Suppressor macrophage (primary cell): ENCODE results near the gene BCKDHB.
"Not testable (repeated sequence)": the region's sequence is repeated elsewhere in the genome, so short reads cannot be mapped to it uniquely, and the experiment has no call there.

Source experiments
- DNase-seq, 4 experiments: peaks; one replicate each; pipeline ENCODE4 v3.0.0-alpha.2; 2020 to 2022

The BCKDHB gene

DNA sequence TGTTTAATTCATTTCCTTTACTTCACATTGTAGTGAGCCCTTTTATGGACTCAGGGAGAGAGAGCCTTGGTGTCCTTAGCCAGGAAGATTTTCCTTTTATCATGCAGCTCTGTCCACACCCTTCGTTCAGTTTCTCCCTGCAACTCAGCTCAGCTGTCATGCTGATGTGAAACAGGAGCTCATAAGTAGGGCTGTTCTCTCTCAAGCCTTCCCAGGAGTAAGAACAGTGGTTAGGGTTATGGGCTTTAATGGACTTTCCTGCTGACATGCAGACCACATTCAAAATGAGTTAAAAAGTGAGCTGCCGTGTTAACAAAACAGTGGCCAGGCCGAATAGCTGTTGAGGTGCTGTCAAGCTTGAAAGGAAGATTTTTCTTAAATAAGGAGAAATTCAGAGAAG, 104.1 kb downstream of the BCKDHB start:
- no peak for DNase-seq

DNA sequence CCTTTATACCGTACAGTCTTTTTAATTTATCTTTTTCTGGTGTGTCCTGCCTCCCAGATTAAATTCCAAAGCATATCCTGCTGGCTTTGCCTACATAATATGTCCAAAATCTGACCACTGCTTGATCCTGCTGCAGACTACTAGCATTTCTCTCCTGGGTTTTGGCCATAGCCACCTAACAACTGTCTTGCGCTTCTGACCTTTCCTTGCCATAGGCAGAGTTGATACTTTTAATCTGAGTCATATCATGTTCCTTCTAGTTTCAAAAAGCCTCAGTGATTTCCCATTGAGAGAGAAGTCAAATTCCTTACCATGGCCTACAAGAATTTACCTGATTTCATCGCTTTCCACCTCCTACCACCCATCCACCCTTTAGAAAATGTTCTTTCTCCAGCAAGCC, 104.8 kb downstream of the BCKDHB start:
- DNase-seq, result no peak

DNA sequence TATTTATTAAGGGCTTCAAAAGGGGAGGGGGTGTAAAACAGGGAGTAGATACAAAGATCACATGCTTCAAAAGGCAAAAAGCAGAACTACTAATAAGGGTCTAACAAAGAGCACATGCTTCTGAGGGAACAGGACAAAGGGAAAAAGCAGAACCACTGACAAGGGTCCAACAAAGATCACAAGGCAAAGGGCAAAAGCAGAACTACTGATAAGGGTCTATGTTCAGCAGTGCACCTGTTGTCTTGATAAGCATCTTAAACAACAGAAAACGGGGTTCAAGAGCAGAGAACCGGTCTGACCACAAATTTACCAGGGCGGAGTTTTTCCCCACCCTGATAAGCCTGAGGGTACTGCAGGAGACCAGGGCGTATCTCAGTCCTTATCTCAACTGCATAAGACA, 105.4 kb downstream of the BCKDHB start:
- peak; percentile 3 to 14 (median 8) for DNase-seq

DNA sequence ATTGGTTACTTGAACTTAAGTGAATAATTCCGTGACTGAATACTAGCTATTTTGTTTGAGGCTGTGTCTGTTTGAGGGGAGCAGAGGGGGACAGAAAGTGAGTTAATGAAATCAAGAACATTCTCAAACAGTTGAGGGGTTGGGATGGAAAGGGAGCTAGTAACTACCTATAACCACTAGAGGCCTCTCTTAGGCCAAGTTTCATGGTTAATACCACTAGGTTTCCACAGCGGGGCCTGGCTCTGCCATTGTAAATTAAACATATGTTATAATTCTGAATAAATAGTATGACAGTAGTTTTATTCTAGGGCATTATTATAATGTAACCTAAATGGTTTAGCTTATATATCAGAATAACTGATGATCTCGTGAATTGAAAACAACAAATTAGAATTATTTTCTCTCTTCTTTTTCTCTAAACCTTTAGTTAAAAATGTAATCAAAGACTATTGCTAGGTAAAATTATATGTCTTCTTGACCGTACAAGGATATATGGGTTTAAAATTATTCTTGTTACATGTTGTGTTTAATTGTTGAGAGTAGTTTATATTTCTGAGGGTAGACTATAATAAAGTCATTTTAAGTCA, 108.1 kb downstream of the BCKDHB start:
- peak; percentile 46 to 60 (median 48) for DNase-seq

DNA sequence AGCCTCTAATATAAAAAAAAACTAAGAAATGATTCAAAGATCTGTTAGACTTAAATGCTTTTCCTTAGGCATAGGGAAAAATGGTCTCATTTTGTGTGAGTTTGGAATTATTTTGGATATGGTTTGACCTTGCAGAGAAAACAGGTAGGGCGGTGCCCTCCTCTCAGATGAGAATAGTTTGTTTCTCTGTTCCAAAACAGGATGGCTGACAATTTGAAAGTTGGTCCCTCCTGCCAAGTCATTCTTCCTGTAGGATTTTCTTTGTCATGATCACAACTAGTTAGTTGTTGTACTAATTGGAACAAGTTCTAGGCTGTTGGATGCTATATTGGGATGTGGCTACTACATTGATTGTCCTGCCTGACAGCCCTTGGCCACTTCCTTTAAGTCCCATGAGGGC, 108.6 kb downstream of the BCKDHB start:
- DNase-seq, result no peak

DNA sequence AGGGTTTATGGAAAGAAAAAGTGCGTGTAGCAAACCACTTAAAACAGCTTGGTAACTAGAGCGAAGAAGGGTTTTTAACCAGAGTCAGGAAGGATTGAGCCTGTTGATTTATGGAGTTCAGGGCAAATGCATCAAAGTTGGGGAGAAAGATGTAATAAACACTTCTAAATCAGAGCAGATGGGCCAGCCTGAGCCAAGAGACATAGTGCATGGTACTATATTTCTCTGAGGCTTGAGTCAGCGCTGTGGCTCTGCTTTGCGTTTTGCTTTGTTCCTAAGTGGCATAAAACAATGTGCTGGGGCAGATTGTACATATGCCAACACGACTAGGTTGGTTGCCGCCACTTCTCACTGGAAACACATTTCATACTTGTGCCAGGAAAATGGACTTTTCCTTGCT, 111.3 kb downstream of the BCKDHB start:
- DNase-seq, result no peak

DNA sequence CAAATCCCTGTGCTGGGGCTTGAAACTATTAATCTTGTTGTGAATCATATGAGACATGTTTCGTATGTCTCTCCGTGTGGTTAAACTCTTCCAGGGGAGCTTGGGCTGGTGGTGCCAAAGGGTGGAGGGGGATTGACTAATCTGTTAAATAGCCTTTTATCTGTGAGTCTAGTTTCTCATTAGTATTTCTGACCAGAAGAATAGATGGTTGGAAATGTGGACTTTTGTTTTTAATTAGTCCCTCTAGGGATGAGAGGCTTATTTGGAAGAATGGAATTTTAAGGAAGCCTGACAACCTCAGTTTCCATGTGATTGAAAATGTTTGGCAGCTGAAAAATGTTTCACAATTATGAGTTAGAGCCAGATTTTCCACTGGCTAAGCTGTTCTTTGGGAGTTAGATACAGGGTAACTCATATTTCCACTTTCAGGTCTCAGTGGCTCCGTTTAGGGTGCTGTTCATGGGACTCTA, 117.3 kb downstream of the BCKDHB start:
- no peak for DNase-seq

DNA sequence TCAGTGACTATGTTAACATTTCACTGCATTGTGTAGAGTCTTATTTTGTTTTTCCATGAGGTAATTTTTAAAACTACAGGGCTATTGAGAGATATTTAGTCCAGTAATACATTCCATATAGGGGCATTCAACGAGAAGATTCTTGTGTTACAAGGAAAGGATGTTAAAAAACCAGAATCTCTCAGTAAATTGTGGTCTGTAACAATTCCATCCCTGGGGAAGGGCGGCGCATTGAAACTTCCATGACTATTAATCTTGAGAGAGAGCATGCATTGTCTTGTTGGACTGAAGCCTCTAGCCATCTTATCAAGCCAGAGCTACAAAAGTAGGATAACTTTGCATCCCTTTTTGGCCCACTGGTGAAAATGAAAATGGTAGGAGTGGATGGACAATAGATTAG, 119.7 kb downstream of the BCKDHB start:
- DNase-seq, result no peak

DNA sequence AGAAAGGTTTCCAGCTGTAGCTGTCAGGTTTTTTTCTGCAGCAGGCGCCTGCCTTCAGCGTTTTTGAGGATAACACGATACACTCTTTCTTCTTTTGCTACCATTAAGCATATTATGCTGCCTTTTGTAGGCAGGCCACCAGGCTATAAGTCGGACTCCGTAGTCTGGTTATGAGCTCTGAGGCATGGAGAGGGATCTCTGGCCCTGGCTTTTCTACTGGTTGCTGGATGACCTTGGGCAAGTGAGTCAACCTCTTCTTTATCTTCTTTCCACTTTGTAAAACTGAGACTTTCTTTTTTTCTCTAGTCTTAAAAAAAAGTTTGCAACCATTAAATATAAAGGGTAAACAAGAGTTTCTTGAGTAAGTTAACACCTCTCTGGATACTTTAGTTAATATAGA, 120.2 kb downstream of the BCKDHB start:
- DNase-seq, result no peak

DNA sequence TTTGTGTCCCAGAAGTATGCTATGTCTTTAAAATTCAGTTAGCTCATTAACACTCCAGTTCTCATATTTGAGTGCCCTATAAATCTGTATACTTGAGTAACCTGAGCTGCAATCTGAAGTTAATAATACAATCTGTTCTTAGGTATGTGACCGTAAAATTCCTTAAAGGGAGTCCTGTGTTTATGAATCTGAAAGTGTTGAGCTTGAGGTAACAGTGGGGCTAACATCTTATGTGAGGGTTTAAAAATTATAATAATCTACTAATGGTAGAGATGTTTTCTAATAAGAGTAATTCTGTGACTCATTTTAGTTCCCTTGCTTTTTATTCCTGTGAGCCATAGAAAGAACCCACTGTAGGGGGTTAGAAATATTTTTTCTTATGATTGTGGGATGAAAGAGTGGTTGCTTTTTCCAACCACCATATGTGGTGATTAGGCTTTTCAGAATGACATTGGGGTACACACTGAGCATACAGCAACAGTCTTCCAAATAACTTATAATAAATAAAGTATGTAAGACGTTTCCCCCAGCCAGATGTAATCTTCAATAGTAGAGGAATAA, 121.2 kb downstream of the BCKDHB start:
- no peak for DNase-seq

DNA sequence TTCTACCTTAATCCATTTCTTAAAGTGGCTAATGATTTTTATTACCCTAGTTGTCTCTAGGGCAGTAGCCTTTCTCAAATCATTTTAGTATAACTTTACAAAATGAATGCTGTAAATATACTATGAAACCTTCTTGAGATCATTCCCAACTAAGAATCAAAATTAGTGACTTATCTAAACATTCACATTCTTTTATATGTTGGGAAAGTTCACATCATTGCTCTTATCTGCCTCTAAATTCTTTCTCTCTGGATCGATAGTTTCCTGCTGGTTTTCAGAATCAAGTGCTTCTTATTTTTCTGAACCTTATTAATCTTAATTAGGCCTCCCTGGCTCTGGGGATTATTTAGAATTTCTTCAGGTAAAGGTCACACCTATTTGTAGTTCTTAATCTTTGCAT, 126.8 kb downstream of the BCKDHB start:
- DNase-seq, result no peak

DNA sequence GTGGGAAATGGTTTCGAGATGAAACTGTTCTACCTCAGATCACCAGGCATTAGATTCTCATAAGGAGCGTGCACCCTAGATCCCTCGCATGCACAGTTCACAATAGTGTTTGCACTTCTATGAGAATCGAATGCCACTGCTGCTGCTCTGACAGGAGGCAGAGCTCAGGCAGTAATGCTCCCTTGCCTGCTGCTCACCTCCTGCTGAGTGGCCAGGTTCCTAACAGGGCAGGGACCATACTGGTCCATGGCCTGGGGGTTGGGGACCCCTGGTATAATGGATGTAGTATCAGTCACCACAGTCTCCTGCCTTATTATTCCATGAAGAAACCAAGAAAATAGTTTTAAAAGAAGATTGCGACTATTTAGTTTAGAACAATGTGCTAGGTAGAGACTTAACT, 127.5 kb downstream of the BCKDHB start:
- no peak for DNase-seq

DNA sequence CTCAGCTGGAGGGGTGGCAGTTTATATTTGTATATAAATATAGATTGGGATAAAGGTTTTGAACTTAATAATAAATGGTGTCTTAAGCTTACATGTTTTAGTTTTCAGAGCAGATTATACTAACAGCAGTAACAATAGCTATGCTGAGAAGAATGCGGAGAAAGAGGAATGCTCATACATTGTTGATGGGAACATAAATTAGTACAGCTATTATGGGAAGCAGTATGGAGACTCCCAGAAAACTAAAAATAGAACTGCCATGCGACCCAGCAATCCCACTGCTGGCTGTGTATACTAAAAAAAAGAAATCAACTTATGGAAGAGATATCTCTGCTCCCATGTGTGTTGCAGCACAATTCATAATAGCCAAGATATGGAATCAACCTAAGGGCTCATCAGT, 127.9 kb downstream of the BCKDHB start:
- DNase-seq, result no peak

DNA sequence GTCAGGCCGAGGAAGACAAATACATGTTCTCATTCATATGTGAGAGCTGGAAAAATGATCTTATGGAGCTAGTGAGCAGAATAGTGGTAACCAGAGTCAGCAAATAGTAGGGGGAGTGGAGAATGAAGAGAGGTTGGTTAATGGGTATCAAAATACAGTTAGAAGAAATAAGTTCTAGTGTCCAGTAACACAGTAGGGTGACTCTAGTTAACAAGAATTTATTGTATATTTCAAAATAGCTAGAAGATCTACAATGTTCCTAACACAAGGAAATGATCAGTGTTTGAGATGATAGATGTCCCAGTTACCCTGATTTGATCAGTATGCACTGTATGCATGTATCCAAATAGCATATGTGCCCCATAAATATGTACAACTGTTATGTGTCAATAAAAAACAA, 128.4 kb downstream of the BCKDHB start:
- DNase-seq, result no peak

DNA sequence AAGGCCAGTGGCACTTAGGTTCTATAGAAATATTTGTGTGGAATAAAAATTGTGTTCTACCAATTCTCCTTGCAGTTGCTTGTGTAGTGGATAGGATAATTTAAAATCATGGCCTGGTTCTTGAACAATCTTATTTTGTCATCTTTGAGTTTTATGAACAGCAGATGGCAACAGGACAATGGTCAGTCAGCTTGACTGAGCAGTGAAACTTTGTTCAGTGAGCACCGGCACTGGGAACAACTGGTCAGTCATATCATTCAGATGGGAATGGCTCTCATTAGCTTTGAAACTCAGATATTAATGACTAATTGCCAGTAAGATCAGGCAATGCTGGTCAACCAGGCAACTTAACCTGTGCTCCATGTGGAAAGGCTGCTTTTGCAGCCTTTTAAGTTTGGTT, 129.2 kb downstream of the BCKDHB start:
- DNase-seq, result no peak

DNA sequence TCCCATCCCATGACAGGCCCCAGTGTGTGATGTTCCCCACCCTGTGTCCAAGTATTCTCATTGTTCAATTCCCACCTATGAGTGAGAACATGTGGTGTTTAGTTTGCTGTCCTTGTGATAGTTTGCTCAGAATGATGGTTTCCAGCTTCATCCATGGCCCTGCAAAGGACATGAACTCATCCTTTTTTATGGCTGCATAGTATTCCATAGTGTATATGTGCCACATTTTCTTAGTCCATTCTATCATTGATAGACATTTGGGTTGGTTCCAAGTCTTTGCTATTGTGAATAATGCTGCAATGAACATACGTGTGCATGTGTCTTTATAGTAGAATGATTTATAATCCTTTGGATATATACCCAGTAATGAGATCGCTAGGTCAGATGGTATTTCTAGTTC, 132.3 kb downstream of the BCKDHB start:
- not testable (repeated sequence) for DNase-seq

DNA sequence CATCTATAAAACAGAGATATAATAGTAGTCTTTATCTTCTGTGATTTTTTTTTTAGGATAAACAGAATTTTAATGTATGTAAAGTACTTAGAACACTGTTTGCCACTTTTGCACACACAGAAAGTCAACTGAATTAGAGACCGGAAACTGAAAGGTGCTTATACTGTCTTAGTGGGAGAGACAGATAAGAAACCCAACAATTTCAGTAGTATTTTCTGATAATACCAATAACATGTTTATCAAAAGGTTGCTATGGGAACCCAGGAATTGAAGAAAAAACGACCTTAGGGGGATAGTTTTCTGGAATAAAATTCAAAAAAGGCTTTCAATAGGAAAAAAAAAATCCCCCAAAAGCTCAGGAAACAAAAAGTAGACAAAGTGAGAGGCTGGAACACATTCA, 138.6 kb downstream of the BCKDHB start:
- DNase-seq, result no peak

DNA sequence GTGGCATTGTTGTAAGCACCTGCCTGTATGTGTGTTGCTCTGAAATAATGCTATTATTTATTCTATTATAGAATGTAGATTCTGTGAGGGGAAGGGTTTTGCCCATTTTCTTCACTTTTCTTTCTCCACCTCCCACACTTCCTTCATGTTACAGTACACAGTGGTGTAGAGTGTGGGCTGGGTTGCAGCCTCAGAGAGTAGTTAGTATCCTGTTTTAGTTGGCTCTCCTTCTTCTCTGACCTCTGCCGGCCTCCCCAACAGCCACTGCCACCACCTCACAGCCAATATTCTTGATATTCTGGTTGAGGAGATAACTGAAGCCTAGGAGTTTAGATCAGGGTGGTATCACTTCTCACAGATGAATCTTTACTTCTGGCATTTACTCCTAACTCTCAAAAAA, 143.4 kb downstream of the BCKDHB start:
- DNase-seq, result peak; percentile 19 to 58 (median 46)

DNA sequence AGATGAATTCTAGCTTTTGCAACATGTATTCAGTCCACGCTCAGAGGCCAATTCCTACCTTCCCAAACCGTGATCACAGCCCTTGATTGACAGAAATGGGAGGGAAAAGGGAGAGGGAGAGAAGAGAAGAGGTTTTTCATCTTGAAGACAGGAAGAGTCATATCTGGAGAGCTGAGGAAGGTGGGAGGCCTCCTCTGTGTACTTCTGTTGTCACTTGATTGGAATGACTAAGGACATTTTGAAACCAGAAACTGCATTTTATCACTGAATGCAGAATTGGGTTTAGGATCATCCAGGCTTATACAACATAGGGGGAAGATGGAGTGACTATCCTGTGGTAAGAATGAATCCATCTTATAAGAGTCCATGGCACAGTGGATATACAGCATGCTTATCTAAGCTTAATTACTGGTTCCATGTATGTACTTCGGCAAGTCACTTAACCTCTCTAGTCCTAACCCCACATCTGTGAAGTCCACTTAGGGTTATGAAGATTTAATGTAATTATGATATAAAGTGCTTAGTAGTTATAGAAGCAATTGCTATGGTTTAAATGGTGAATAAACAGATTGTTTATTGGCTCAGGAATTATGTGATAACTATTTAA, 144.0 kb downstream of the BCKDHB start:
- peak; percentile 5 to 26 (median 22) for DNase-seq

DNA sequence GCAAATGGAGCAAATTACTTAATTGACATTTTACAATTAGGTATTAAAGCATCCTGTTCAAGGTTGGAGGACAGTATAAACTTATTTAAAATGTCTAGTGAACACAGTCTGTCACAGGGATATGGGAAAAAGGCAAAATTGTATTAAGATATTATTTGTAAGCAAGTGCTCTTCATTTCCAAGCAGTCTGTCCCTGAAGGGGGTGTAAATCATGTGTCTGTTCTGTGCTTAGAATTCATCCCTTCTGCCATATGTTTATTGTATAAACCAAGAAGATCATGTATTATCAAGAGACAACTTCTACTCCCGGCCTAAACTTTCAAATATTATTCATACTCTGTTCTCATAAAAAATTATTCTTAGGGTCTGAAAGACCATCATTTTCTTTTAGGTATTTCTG, 144.8 kb downstream of the BCKDHB start:
- no peak for DNase-seq

DNA sequence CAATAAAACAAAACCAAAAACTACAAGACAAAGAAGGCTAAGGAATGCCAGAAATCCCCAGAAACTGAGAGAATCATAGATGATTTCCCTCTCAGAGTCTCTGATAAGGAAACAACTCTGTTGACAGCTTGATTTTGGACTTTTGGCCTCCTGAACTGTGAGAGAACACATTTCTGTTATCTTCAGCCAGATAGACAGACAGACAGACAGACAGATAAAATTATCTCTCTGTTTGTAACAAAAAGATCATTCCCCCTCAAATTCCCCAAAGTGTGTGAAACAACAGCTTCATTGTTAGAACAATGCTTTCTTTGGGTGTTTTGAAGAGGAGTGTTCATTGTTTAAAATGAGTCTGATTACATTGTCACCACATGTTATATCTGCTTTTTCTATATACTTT, 148.2 kb downstream of the BCKDHB start:
- no peak for DNase-seq

DNA sequence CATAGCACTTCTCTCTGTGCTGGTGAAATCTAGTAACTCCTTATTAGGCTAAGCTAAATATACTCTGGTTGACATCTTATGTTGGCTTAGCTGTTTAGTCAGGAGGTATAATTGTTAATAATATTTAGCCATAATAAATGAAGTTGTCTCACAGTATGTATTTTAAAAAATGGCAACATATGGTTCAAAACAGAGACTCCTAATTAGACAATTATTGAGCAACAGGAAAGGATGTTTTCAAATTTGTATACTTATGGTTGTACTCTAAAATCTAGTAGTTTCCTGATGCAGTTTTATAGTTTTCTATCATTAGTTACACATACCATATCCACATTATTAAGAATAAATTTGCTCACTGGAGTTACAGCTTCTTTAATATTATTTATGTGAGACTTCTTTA, 150.2 kb downstream of the BCKDHB start:
- no peak for DNase-seq

DNA sequence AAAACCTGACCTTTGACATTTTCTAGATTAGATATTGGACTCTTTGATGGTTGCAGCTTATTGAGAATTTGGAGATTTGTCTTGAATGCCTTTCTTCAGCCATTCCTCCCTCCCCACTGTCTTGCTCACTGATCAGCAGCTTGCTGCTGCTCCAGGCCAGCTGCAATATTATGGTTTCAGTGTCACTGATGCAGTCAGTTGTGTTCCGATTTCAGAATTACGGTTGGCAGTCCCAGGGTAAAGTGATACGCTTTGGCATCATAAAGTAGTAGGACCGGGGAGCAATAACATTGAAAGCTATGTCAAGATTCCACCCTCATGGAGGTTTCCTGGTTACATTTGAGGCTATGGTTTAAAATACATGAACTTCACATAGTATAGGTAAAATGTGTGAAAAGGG, 152.6 kb downstream of the BCKDHB start:
- DNase-seq, result no peak

DNA sequence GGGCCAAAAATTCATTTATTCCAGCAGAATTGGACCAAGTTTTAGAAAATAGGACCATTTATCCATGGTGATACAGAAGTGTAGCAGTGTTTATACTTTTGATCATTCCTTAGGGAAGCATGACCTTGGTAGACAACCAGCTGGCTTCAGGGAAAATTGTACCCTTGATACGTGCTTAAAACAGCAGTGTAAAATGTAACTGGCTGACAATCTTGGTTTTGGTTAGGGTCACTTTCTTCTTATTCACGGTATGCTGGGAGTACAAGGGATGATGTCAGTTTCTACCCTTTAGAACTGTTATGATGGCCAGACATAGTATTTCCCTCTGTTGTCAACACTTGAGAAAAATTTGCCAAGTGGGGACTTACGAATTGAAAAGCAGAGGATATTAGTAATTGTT, 157.1 kb downstream of the BCKDHB start:
- no peak for DNase-seq
